ENCODE measurements around the gene ZNF829. TPM values are rescaled to one million over a fixed set of nuclear protein-coding genes. Genes with fewer than 3 reads are reported as not detected.

ZNF829 gene
- total and polyA plus RNA-seq, 2 of the 4 experiments (the other 2 are of a cell fraction) = 0.58 to 3.0 TPM

DNA sequence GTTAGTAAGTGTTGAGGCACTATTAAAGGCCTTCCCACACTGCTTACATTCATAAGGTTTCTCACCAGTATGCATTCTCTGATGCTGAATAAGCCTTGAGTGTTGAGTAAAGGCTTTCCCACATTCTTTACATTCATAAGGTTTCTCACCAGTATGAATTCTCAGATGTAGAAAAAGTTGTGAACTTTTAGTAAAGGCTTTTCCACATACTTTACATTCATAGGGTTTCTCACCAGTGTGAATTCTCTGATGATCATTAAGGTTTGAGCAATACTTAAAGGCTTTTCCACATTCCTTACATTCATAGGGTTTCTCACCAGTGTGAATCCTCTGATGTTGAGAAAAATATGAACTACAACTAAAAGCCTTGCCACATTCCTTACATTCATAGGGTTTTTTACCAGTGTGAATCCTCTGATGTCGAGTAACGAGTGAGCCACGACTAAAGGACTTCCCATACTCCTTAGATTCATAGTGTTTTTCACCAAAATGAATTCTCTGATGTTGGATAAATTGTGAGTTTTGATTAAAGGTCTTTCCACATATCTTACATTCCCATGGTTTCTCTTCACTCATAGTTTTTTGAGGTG lies 24.2 kb downstream of the ZNF829 start:
- Histone ChIP-seq H4K20me1 (ENCODE audit: insufficient read depth, low read length) (no peaks in the 10 kb centered on the region), H3K79me1 (ENCODE audit: low read depth in 1 of 2, low read length in 2 of 2) (0 out of 4 replicates have a peak, but pooled peaks cover 0 to 3% of the 10 kb centered on the region in 2 experiments), H3K23ac (ENCODE audit: low read depth, low read length) (no peak overlapping the region), H3K36me3 (ENCODE audit: control insufficient read depth, insufficient read depth, low read length) (peaks cover 23% of the 10 kb centered on the region), H3K27me3 (ENCODE audit: control insufficient read depth, insufficient read depth, low read length) (no peaks in the 10 kb centered on the region), H3K4ac (ENCODE audit: low read depth, low read length) (no peak overlapping the region), H4K91ac (ENCODE audit: insufficient read depth, low read depth, low read length) (no peak overlapping the region), H3K4me2 (ENCODE audit: low read depth, low read length) (no peak overlapping the region), H3K56ac (ENCODE audit: extremely low read depth, insufficient read depth, low read length) (no peak overlapping the region), H2BK20ac (ENCODE audit: low read depth, low read length) (no peak overlapping the region), H3K4me1 (ENCODE audit: control insufficient read depth, insufficient read depth, low read length) (no peaks in the 10 kb centered on the region), H4K8ac (ENCODE audit: low read depth in 2 of 2, low read length in 2 of 2) (no peak overlapping the region), H2BK15ac (ENCODE audit: low read depth, low read length) (no peak overlapping the region), H4K5ac (ENCODE audit: low read depth, low read length) (no peak overlapping the region), H2AK9ac (replicated peaks; ENCODE audit: low read depth, low read length, poor library complexity) (no peak overlapping the region), H2BK5ac (ENCODE audit: low read depth, low read length, poor library complexity, severe bottlenecking) (no peak overlapping the region), H2AK5ac (ENCODE audit: low read depth, low read length) (no peak overlapping the region), H2AFZ (replicated peaks; ENCODE audit: low read length, poor library complexity) (no peak overlapping the region), H3K9me3 (ENCODE audit: control insufficient read depth, insufficient read depth, low read length) (peaks cover 60% of the 10 kb centered on the region), H3K9me1 (ENCODE audit: insufficient read depth, low read length) (no peaks in the 10 kb centered on the region), H3K18ac (ENCODE audit: low read depth, low read length) (no peak overlapping the region), H3K9ac (ENCODE audit: low read depth, low read length) (no peak overlapping the region), H3K4me3 (ENCODE audit: insufficient read depth, low read depth, low read length) (no peak overlapping the region), H3K14ac (replicated peaks; ENCODE audit: low read depth, low read length) (no peak overlapping the region), H2BK120ac (ENCODE audit: low read depth, low read length) (no peak overlapping the region), H3K27ac (ENCODE audit: insufficient read depth, low read length) (no peak overlapping the region)
- CTCF ChIA-PET = no interaction called here
- BruUV-seq (replicated peaks) = no TSS peak
- no CpG with 5 or more reads among the region's 3 CpGs for WGBS, 2 experiments (ENCODE audit: extremely low coverage in 2 of 2, insufficient read length in 1 of 2)
- DNase-seq (no peak), ATAC-seq (ENCODE audit: low read depth) (no peak)
- intact Hi-C loops (cut with micrococcal nuclease) (no loop called here), in situ Hi-C loops (cut with MboI; ENCODE audit: low sequenced_read_pairs) (no loop called here), dilution Hi-C loops (cut with HindIII; ENCODE audit: low sequenced_read_pairs, unreplicated experiment) (no loop called here)
- TF ChIP-seq POLR2A (IDR thresholded peaks at IDR 0.05; ENCODE audit: low read depth, low read length) = no peak
- TF ChIP-seq, protein P1, sequence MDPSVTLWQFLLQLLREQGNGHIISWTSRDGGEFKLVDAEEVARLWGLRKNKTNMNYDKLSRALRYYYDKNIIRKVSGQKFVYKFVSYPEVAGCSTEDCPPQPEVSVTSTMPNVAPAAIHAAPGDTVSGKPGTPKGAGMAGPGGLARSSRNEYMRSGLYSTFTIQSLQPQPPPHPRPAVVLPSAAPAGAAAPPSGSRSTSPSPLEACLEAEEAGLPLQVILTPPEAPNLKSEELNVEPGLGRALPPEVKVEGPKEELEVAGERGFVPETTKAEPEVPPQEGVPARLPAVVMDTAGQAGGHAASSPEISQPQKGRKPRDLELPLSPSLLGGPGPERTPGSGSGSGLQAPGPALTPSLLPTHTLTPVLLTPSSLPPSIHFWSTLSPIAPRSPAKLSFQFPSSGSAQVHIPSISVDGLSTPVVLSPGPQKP (IDR thresholded peaks at IDR 0.05; ENCODE audit: borderline replicate concordance, low read depth, low read length) = no peak
- TF ChIP-seq NFE2L2 (IDR thresholded peaks at IDR 0.05; ENCODE audit: low read depth, low read length) = no peak
- no peak for TF ChIP-seq FOS (IDR thresholded peaks at IDR 0.05; ENCODE audit: low read depth, low read length)
- TF ChIP-seq CEBPB (IDR thresholded peaks at IDR 0.05; ENCODE audit: low read depth, low read length) = no peak
- no peak for TF ChIP-seq SMC3 (IDR thresholded peaks at IDR 0.05; ENCODE audit: low read depth, low read length)
- TF ChIP-seq MAFK (IDR thresholded peaks at IDR 0.05; ENCODE audit: low read depth, low read length) = no peak
- no peak for TF ChIP-seq MXI1 (IDR thresholded peaks at IDR 0.05; ENCODE audit: borderline replicate concordance, low read depth, low read length)
- no peak for TF ChIP-seq CHD1 (IDR thresholded peaks at IDR 0.05; ENCODE audit: low read depth, low read length)
- TF ChIP-seq RAD21 (IDR thresholded peaks at IDR 0.05; ENCODE audit: low read length) = no peak
- TF ChIP-seq, protein P2, sequence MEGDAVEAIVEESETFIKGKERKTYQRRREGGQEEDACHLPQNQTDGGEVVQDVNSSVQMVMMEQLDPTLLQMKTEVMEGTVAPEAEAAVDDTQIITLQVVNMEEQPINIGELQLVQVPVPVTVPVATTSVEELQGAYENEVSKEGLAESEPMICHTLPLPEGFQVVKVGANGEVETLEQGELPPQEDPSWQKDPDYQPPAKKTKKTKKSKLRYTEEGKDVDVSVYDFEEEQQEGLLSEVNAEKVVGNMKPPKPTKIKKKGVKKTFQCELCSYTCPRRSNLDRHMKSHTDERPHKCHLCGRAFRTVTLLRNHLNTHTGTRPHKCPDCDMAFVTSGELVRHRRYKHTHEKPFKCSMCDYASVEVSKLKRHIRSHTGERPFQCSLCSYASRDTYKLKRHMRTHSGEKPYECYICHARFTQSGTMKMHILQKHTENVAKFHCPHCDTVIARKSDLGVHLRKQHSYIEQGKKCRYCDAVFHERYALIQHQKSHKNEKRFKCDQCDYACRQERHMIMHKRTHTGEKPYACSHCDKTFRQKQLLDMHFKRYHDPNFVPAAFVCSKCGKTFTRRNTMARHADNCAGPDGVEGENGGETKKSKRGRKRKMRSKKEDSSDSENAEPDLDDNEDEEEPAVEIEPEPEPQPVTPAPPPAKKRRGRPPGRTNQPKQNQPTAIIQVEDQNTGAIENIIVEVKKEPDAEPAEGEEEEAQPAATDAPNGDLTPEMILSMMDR (conservative IDR thresholded peaks at IDR 0.05; ENCODE audit: low read depth, low read length) = no peak
- TF ChIP-seq, protein P3, sequence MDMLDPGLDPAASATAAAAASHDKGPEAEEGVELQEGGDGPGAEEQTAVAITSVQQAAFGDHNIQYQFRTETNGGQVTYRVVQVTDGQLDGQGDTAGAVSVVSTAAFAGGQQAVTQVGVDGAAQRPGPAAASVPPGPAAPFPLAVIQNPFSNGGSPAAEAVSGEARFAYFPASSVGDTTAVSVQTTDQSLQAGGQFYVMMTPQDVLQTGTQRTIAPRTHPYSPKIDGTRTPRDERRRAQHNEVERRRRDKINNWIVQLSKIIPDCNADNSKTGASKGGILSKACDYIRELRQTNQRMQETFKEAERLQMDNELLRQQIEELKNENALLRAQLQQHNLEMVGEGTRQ (IDR thresholded peaks at IDR 0.05; ENCODE audit: low read depth, low read length) = no peak
- no peak for TF ChIP-seq RFX5 (IDR thresholded peaks at IDR 0.05; ENCODE audit: low read depth, low read length)
- TF ChIP-seq RCOR1 (IDR thresholded peaks at IDR 0.05; ENCODE audit: insufficient replicate concordance, low read length) = no peak
- POLR2A ChIA-PET (ENCODE audit: unreplicated experiment) = no interaction called here
